HG03103 (cell line): ENCODE results near the gene TPTE2.
"Not testable (repeated sequence)": the region's sequence is repeated elsewhere in the genome, so short reads cannot be mapped to it uniquely, and the experiment has no call there.

ENCODE experiments used
- ATAC-seq: cut with Tn5 transposase; IDR thresholded peaks from one replicate; pipeline ENCODE4 v1.9.1; 2021; ENCODE audit warnings: low read depth; ENCODE audit not compliant: unreplicated experiment

TPTE2 gene

DNA sequence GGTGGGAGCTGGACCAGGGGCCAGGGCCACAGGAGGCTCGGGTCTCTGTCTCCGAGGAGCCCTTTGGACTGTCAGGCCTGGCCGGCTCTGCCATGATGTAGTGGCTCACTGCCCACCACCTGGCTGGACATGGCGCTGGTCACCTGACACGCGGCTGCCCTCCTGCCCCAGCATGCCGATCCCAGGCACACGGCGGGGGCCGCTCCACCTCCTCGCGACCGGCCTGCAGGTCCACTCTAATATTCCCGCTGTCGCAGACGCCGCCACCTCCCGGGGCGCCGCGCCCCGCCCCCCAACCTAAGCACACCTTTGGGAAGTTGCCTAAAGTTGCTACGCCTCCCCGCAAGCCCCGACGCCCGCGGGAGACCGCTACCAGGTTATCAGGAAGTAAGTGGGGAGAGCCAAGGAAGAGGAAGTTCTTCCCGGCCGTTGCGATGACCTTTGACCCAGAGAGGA lies at the start of gene TPTE2:
Gene TPTE2, minus strand, starts transcription at position 406 of the 456 bp plus-strand sequence. CDS start 58,298 bp downstream, outside the sequence.
- not testable (repeated sequence) for ATAC-seq

DNA sequence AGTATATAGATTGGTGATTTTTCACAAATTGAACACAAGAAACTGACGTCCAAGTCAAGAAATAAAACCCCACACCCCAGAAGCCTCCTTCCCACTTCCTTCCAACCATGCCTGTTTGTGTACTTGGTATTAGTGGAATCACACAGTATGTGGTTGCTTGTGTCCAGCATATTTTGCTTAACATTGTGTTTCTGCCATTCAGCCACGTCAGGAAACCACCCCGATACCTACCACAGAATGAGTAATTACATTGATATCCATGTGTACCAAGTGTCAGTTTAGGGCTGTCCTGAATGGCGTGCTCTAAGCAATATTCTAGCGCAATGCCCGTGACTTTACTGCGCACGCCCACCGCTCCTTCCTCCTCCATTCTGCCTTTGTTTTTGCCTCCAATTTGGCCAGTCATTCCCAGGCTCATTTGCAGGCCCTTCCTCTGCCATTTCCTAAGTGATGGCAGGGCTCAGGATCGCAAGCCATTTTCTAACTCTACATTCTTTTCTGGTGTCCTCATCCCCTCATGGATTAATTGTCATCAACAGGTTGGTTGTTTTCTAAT lies 46.3 kb upstream of the TPTE2 start:
- no peak for ATAC-seq

DNA sequence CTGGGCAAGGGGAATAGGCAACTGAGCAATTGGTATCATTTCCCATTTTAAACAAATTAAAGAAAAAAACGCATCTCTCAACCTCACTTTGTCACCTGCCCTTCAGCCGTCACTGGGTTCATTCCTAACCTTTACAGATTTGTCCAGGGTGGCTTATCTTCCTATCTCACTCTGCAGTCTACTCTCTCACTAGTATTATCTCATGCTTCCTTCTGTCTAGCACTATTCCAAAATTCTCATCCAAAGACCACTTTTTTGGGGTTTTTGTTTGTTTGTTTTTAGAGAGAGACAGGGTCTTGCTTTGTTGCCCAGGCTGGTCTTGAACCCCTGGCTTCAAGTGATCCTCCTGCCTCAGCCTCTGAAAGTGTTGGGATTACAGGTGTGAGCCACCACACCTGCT lies 45.4 kb upstream of the TPTE2 start:
- no peak for ATAC-seq

DNA sequence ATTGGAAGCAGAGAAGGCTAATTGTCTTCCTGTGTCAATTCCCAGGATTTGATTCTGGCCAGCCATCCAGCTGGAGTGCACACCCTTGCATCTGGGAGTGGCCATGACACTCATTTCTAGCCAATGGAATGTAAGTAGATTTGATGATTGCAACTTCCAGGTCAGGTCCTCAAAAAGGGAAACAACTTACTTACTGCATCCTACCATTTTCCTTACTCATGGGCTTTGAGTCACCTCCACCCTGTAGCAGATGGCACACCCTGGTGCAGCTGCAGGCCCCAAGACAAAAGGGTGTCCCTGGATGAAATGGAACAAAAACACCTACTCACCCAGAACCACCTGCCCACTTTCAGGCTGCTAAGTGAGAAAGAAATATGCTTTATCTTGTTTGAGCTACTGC lies 44.8 kb upstream of the TPTE2 start:
- ATAC-seq, result no peak

DNA sequence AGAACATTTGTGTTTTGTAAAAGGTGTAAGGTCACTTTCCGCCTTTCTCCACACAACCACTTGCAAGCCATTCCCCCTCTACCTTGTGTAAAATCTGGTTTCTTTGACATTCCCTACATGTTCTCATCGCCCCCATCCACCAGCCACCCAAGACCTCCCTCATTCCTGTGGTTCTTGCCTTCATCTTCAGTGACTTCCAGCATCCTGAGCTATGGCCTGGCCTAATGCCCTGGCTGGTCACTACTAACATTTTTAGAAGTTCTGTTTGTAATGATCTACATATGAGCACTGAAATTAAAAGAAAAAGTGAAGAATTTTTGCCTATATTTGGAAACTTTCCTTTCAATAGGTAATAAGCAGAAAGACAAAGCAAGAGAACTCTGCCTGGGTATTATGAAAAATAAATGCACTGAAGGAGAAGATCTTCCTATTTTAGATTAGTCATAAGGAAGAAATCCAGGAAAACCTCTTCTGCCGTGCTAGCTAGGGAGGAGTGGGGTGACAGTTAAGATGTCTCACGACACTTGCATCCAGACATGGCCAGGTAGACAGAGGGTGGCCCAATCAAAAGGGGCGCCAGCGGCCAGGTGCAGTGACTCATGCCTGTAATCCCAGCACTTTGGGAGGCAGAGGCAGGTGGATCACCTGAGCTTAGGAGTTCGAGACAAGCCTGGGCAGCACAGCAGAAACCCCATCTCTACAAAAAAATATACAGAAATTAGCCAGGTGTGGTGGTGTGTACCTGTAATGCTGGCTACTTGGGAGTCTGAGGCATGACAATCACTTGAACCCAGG lies 44.0 kb upstream of the TPTE2 start:
- ATAC-seq, result no peak

DNA sequence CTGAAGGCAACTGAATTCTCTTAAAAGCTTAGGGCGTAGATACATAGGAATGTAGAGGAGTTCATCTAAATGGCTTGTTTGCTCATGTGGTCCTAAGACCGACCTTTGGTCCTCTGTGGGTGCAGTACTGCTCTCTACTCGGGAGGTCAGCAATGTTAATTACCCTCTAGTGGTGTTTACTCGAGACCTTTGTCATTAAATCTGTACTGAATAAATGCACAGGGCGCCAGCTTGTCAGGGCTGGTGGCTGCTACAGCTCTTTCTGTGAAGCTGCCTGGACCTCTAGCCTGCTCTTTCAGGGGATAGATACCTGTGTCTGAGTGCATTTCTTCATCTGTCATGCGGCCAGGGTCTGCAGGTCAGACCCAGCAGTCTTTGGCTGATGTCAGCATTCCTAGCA lies 43.0 kb upstream of the TPTE2 start:
- no peak for ATAC-seq

DNA sequence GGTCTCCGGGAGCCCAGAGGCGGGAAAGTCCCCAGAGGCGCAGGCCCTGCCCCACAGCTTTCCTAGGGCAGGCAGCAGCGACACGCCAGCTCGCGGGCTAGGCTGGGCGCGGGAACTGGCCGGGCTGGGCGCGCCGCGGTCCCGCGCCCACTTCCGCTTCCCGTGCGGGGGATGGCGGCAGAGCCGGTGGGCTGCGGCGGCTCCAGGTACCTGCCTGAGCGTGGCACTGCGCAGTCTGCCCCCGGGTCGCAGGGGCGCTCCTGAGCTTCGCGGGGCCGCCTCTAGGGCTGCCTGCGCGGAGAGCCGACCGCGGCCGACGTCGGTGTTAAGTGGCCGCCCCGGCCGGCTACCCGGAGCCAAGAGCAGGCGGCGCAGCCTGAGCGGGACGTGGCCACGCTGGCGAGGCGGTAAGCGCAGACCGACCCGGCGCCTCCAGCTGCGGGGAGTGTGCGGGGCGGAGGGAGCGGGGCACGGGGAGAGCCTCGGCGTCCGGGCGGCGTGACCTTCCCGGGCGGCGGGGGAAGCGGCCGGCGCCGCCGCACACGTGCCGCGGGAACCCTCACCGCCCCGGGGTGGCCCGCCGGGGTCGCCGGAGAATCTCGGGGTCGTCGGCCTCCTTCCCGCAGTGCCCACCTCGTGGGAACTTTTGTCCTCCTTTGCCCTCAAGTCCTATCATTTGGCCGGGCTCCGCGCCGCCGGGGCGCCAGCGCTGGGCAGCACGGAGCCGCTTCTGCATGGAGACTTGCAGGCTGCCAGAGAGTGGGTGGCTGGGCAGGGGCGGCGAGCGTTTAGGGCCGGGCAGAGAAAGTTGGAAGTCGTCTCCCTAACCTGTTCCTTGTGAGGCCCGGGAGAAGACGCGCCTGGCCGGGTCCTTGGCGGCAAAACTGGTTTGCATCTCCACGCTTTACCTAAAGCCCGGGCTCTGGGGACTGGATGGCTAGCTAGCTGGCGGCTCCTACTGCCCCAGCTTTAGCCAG lies 40.7 kb upstream of the TPTE2 start:
- peak; percentile 79 for ATAC-seq

DNA sequence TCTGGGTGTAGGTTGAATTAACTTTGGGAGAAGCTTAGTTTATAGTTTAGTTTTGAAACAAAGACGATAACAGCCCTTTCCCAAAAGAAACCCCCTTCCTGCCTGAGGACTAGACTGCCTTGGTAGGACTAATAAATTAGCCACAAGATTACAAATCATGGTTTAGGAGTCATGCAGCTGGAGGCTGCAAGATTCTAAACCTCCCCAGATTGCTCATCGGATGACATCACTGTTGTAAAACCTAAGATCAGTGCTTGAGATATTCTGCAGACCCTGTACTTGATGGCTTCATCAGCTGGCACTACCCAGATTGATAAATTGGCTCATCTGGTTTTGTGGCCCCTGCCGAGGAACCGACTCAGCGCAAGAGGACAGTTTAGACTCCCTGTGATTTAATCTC lies 36.2 kb upstream of the TPTE2 start:
- no peak for ATAC-seq

DNA sequence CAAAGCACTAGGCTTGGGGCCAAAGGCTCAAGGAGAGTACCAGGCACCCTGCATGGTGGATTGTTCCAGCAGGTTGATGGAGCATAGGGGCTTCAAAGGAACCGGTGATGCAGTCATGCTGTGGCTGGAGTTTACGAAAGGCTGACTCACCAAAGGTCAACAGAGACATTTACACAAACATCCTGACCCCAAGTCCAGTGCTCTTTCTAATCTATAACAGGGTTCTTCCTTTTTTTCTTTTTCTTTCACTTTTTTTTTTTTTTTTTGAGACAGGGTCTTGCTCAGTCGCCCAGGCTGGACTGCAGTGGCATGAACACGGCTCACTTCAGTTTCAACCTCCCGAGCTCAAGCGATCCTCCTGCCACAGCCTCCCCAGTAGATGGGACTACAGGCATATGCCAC lies 35.6 kb upstream of the TPTE2 start:
- no peak for ATAC-seq

DNA sequence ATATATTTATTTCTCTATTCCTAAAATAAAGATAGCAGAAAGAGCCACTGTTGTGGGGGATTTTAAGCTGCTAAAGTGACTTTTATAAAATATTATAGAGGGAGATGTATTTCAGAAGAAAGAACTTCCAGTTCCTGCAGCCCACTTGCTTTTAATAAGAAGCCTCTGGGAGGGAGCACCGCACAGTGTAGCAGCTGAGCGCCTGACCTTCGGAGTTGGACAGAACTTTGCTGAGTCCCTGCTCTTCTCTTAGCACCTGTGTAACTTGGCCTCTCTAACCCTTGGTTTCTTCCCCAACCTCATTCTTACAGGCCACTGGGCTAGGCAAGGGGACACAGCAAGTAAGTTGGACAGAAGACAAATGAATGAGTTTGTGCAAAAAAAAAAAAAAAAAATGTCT lies 34.8 kb upstream of the TPTE2 start:
- ATAC-seq, result no peak

DNA sequence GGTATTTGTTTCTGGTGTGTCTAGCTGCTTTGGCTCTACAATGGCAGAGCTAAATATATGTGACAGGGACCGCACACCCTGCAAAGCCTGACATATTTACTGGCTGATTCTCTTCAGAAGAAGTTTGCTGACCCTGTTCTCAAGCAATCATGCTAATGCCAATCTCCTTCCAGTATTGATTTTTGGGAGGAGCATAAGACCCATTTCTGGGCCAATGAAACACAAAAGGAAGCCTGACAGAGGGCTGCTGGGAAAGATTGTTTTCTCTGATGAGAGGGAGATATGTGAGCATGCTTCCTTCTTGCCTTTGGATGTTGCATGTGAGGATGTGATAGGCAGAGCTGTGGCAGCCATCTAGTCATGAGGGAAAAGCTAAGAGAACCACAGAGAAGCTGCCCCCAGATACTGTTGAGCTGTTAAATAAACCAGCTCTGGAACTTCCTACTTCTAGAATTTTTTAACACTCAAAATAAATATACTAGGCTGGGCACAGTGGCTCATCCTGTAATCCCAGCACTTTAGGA lies 31.4 kb upstream of the TPTE2 start:
- ATAC-seq, result no peak

DNA sequence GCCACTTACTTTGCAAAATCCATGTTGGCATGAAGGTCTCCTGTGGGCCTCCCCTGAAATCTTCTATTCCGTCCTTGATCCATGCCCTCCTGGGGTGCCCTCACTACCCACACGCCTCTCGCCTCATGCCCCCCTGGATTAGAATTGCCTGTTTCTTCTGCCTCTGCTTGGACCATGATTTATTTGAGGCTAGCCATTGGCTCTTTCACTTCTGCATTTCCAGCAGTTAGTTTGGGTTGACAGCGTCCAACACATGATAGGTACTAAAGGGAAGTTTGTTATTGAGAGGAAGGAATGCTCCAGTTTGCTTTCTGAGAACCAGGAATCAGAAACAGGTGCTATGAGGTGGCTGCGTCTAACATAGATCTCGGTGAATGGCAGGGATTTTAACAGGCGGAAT lies 30.5 kb upstream of the TPTE2 start:
- ATAC-seq, result no peak

DNA sequence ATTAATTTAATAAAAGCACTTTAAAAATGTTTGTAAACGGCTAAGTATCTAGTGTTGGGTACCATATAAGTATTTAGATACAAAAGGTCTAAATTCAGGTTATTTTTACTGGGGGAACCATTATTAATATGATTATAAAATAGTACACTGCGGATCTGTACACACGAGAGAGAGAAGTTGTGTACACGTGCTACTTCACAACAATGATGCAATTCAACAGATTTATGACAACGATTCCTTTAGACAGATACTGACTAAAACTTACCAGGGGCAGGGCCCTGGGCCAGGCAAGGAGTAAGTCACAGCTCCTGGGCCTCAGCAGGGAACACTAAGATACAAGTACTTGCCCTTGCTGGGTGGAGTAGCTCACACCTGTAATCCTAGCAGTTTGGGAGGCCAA lies 29.1 kb upstream of the TPTE2 start:
- no peak for ATAC-seq

DNA sequence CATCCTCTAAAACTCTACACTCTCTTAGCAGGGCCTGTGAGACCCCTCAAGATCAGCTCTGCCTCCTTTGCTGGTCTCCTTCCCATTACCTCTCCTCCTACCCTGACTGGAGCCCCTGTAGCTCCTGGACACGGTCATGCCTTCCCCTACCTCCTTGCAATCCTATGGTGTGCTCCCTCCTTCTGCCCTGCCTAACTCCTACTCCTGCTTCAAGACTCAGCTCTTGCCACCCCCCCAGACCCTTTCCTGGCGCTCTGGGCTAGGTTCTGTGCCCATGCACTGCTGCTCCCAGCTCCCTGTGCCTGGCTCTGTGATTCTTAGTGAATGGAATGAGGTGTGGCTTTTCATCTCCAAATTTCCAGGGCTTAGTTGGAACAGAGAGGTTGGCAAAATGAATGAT lies 28.0 kb upstream of the TPTE2 start:
- no peak for ATAC-seq

DNA sequence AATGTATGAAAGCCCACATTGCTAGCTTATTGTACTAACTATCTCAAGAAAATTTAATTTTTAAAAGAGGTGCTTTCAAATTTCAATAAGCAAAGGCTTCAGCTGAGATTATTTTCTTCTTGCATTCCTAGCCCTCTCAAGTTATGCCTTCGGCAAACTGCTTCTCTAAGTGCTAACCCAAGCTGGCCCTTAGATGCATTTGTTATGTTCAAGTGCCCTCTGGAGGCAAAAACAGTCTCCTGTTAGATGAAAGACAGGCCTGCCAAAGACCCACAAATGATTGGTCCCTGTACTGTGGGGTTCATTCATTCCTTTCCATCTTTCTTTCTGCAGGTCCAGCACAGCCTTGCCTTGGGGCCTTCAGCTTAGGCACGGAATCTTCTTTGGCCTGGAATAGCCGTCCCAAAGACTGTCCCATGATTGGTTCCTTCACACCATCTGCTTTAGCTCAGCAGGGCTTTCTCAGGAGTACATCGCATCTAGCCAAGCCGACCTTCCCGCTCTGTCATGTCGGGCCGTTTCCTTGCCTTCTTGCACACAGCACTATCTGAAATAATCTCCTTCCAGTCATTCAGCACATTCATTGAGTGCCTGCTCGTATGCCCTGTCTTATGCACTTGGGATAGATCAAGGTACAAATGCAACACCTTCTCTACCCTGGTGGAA lies 26.4 kb upstream of the TPTE2 start:
- peak; percentile 57 for ATAC-seq

DNA sequence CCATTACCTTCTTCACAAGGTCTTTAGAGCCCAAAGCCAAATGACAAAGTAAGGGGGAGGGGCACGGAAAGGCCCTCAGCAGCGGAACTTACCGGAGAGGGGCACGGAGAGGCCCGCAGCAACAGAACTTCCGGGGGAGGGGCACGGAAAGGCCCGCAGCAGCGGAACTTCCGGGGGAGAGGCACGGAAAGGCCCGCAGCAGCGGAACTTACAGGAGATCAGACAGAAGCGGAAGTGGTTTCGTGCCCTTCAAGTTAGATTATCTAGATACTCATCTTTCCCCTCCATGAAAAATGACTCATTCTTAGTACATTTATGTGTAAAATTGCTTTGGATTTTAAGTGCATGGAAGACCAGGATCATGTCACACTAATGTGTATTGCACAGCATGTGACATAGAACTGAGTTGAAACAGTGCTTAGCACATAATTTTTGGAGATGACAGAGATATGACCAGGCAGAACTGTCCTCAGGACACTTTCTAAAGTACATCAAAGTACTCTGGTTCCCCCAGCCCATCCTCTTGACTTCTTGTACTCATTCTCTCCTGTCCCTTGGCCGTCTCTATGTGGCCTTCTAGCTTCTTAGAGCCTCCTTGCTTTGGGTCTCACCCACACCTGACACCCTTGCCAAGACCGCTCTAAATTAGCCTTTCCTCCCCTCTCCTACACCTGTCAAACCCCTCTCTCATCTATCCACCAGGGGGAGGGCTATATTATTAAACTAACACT lies 25.7 kb upstream of the TPTE2 start:
- peak; percentile 69 for ATAC-seq

DNA sequence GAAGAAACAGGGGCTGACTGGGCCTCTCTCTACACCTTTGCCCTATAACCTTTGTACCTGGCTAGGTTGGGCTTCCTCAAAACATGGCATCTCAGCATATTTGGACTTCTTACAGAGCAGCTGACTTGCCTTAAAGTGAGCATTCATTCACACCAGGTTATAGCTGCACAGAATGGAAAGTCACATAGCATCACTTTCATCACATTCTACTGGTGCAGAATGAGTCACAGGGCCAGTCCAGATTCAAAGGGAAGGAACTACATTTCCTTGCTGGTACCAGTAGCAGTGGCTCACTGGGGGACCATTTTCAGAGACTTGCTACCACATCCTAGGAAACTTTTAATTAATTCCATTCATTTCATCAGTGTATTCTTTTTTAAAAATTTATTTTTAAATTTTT lies 20.3 kb upstream of the TPTE2 start:
- no peak for ATAC-seq

DNA sequence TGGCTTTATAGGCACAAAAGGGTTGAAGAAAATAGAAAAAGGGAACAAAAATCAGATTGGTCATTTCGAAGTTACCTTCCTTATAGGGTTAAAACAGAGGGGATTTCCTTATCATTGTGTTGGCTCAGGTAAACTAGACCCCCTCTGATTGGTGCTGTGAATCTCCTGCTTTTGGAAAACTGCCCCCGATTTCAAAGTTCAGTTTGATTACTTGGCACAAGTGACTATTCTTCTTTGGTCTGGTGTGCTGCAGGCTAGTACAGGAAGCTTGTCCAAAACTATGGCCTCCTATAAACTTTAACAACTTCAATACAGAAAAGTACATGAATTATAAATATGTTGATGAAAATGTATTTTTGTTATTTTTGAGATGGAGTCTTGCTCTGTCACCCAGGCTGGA lies 13.9 kb upstream of the TPTE2 start:
- ATAC-seq, result no peak

DNA sequence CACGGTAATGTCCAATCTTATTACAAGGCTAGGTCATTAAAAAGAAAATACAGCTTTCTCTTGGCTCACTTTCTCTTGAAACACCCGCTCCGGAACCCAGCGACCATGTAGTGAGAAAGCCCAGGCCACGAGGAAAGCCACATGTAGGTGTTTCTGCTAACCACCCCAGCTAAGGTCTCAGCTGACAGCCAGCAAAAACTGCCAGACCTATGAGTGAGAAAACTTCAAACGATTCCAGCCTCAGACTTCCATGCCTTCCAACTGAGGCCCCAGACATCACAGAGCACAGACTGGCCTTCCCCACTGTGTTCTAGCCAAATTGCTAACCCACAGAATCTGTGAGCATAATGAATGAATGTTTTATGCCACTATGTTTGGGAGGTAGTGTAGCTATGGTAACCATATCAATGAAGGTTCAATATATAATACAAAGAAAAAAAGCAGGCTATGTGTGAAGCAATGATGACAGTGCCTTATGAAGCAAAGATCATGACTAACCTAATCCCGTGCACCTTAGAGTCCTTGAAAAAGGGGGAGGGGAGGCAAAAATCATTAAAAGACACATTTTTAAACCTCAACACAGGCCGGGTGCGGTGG lies 11.9 kb upstream of the TPTE2 start:
- ATAC-seq, result no peak
